DMS153 treated with DMSO at 0.1 percent for 48 hours (cell line): ENCODE data around the gene AKT2.
"Not testable (repeated sequence)": the region's sequence is repeated elsewhere in the genome, so short reads cannot be mapped to it uniquely, and the experiment has no call there.

Experiments used
- DNase-seq: peaks from one replicate; lab custom pipeline; 2025; ENCODE audit not compliant: unreplicated experiment; lab: John Stamatoyannopoulos, UW

Gene AKT2

DNA sequence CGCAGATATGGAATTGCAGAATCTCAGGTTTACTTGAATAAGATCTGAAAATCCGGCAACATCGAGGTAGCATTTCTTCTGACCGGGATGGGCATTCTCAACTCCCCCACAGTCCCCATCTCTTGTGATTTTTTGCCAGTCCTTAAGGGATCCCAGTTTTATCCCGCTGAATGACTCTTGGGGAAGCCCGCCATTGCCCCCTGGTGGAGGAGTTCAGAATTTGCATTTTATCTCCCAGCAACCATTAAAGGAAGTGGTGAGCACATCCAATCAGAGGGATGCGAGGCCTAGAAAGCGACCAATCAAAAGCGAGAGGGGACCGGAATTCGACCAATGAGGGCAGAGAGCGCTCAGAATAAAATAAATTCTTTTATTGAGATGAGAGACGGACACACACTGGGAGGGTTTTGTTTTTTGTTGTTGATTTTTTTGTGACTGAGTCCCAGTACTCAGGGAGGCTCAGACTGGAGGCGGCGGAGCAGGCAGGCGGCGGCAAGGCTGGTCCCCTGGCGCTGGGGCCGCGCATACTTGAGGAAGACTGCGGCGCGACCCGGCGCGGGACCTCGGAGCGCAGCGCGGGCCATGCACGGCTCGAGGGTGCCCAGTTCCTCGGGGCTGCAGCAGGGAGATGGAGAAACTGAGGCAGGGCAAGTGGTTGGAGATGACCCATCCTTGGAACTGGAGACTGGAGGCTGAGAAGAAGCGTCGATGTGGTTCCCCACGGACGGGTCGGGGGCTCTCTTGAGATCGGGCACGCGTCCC lies 63.1 kb downstream of the AKT2 start:
- no peak for DNase-seq

DNA sequence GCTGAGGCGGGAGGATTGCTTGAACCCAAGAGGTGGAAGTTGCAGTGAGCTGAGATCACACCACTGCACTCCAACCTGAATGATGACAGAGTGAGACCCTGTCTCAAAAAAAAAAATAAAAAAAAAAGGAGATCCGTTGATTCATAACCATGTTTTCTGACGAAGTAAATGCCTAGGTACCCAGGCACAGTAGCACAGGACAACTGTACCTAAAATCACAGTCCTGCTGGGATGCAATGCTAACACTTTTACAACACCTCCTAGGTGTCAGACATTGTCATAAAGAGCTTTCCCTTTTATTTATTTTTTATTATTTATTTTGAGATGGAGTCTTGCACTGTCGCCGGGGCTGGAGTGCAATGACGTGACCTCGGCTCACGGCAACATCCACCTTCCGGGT lies 64.5 kb downstream of the AKT2 start:
- DNase-seq = no peak

GRCh38 chr19:40219721-40220276 lies 65.3 kb downstream of the AKT2 start:
- no peak for DNase-seq

- not testable (repeated sequence) for DNase-seq
Measured at GRCh38 chr19:40219029-40219428, 66.1 kb downstream of the AKT2 start.

DNA sequence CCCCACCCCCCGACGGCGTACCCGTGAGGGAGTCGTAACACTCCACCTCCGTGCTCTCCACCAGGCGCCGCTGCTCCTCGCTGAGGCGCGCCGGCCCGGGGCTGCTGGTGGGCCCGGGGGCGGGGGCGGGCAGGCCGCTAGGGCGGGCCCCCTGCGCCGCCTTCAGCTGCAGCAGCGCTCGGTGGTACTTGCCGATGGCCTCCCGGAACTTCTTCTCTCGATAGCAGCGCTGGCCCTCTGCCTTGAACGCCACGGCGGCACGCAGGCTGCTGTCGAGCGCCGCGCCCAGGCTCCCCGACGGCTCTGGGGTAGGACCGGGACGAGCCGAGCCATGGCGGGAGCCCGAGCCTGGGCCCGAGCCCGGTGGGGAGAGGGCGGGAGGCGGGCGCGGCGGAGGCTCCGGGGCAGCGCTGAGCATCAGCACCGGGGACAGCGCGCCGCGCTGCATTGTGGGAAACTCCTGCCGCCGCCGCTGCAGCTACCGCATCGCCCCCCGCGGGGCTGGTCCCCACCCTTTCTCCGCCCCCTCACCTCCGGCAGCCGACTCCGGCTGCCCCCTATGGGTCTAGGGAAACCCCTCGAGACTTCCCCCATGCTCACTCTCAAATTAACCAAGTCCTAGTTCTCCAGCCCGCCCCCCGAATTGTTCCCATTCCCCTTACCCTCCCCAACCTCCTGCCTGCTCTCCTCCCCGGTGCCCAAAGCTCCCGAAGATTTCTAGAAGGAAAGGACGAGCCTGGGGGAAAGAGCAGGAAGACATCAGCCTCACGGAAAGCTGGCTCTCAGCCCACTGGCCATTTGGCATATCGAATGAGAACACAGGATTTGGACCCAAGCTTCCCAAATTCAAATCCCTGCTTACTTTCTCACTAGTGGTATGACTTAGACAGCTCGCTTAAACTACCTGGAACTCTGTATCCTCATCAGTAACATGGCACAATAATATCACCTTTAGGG lies 66.9 kb downstream of the AKT2 start, which contains the start of gene TTC9B:
Gene TTC9B (minus strand): TSS at position 451 of the 957 bp plus-strand sequence. CDS start 3 bp downstream, at position 448.
- DNase-seq = no peak

DNA sequence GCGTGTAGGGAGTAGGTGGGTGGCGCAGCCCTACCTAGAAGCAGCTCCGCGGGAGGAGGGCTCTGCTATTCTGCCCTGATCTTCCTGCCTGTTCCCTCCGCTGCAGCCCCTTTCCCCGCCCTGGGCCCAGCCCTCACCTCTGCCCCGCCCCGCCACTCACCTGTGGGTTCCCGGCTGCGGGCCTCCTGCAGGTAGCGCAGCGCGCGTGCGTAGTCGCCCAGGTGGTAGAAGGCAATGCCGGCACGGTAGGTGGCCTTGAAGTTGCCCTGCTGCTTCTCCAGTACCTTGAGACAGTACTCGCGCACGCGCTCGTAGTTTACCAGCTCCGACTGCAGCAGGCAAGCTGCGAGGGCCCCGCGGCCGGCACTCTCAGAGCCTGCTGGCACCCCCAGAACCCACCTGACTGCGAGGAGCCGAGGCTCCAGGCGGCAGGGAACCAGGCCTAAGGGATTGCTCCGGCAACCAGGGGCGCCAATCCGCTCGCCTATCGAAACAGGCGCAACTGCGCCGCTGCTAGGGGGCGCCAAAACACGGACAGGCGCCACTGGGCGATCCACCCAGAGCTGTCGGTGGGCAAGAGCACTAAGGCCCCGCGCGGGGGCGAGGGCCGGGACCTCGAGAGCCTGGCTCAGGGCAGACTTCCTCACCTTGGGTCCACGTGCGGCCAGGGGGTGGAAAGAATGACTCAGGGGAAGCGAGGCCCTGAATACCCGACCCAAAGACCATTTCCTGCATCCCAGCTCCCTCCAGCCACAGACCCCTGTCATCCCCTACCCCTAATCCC lies 67.9 kb downstream of the AKT2 start:
- peak; percentile 76 for DNase-seq

DNA sequence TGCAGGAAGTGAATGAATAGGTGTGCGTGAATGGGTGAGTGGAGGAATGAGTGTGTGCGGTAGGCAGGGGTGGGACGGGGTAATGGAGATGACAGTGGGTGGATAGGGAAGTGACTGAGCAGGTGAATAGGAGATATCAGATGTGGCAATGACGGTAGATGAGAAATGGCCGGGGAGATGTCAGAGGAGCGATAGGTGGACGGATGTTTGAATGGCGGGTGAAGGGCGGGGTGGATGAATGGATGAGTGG lies 68.4 kb downstream of the AKT2 start:
- DNase-seq = no peak

DNA sequence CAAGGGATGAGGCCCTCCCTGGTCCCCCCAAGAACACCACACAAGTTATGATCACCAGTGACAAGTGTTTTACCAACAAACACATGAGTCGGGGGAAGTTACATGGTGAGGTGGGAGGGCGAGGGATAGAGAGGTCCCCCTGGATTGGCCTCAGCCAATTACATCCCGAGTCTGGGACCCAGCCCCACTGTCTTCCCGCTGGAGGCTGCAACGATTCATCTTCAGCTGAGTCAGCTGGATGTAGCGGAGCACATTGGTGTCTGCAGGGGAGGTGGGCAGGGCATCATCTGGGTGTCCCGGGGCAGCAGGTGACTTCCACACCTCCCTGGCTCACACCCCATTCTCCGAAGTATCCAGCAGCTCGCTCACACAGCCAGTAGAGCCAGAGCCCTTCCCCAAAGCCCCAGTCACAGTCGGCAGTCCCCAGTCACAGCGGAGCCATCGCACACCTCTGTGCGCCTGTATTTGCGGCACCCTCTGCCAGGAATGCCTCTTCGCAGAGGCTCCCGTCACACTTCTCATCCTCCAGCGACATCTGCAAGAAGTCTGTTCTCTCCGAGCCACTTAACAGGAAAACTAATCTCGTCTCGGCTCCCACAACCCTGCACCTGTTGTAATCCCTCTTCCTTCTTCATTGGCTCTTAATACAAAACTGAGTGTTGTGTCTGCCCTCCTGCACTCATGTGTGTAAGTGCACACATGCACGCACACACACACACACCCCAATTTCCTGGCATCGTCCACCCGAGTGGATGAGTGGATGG lies 69.0 kb downstream of the AKT2 start:
- no peak for DNase-seq

GRCh38 chr19:40214936-40215335 lies 70.2 kb downstream of the AKT2 start:
- DNase-seq = no peak

DNA sequence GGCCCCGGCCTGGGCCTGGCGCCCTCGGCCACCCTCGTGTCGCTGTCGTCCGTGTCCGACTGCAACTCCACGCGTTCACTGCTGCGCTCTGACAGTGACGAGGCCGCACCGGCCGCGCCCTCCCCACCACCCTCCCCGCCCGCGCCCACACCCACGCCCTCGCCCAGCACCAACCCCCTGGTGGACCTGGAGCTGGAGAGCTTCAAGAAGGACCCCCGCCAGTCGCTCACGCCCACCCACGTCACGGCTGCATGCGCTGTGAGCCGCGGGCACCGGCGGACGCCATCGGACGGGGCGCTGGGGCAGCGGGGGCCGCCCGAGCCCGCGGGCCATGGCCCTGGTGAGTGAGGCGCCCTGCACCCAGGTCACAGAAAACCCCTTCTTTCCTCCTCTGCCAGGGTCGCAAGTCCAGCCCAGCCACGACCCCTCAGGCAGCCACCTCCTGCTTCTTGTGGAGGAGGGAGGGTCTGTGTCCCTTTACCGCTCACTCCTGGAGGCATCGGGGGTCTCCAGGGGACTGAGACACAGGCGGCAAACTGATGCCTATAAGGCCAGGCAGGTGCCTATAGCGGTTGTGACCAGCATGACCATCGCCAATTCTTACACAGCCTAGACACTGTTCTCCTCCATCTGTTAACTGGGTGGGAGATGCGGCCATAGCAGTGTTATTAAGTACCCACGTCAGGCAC lies 71.1 kb downstream of the AKT2 start:
- DNase-seq = no peak

DNA sequence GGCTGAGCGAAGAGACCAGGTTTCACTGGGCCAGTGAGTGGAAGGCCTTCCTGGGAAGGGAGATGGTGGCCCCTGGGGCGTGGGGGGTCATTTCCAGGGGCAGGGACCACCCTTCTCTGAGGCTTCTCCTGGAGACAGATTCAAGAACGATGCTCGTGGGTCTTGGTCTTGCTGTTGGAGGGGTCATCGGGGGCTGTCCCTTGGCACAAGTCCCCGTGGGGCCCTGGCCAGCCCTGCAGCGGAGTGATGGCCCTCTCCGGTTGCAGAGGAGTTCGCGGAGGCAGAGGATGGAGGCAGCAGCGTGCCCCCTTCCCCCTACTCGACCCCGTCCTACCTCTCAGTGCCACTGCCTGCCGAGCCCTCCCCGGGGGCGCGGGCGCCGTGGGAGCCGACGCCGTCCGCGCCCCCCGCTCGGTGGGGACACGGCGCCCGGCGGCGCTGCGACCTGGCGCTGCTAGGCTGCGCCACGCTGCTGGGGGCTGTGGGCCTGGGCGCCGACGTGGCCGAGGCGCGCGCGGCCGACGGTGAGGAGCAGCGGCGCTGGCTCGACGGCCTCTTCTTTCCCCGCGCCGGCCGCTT lies 71.8 kb downstream of the AKT2 start:
- DNase-seq = no peak

GRCh38 chr19:40210889-40211288 lies 74.3 kb downstream of the AKT2 start:
- no peak for DNase-seq

GRCh38 chr19:40208602-40209001 lies 76.5 kb downstream of the AKT2 start:
- DNase-seq = no peak

DNA sequence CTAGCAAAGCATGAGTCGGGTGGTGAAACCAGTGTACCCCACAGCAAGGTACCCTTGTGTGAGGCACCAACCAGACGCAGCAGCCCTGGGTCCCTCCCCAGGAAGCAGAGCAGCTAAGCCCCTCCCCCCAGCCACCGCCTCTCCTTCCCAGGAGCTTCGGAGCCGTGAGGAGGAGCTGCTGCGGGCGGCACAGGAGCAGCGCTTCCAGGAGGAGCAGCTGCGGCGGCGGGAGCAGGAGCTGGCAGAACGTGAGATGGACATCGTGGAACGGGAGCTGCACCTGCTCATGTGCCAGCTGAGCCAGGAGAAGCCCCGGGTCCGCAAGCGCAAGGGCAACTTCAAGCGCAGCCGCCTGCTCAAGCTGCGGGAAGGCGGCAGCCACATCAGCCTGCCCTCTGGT lies 79.4 kb downstream of the AKT2 start:
- DNase-seq = no peak

GRCh38 chr19:40204381-40204780 lies 80.8 kb downstream of the AKT2 start:
- no peak for DNase-seq

- DNase-seq = no peak
Measured at GRCh38 chr19:40200341-40201099, 84.6 kb downstream of the AKT2 start.

DNA sequence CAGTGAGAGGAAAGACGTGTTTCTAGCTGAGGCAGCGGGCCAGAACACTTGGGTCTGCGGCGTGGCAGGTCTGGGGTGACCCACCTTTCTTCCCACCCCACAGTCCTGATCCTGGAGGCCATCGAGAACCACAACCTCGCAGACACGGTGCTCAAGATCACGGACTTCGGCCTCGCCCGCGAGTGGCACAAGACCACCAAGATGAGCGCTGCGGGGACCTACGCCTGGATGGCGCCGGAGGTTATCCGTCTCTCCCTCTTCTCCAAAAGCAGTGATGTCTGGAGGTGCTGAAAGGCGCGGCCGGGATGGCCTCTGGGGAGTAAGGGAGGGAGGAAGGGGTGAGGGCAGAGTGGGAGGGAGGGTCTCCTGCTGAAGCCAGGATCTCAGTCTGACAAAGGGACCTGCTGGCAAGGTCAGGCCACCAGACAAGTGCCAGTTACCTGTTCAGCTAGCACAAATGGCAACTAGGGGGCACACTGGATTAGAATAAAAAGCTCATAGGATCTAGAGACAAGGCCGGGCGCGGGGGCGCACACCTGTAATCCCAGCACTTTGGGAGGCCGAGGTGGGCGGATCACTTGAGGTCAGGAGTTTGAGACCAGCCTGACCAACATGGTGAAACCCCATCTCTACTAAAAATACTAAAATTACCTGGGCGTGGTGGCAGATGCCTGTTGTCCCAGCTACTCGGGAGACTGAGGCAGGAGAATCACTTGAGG lies 86.7 kb downstream of the AKT2 start:
- no peak for DNase-seq

DNA sequence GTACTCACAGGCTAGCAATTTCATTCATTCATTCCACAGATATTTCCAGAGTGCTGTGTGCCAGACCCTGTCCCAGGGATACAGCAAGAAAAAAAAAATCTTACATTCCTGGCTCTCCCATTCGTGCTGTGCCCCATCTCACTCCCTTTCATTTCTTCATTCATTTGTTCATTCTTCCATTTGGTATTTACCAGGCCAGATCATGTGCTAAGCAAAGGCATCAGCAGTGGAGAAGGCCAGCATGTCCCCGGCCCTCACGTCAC lies 91.6 kb downstream of the AKT2 start:
- DNase-seq = no peak
